Neural cell (in vitro differentiated cells): Measurements from ENCODE around the gene TACR2. TPM values are rescaled to one million over a fixed set of nuclear protein-coding genes. Genes with fewer than 3 reads are reported as not detected.

Experiments used
- H2AFZ ChIP-seq: fragments of 200-600, 300-800 bp; sonication (generic), shearing (Covaris generic); 2 replicates; pipeline ENCODE4 v1.6.0; 2014; ENCODE audit warnings: low read depth, mild to moderate bottlenecking, antibody characterized with exemption, low read length, moderate library complexity
- H3F3A ChIP-seq: fragments of 200-600 bp; shearing (Covaris generic); 2 replicates; pipeline ENCODE4 v1.6.1; 2016; ENCODE audit warnings: mild to moderate bottlenecking, moderate library complexity, mixed read lengths, antibody characterized with exemption, low read length; ENCODE audit not compliant: insufficient read depth, poor library complexity, severe bottlenecking
- H3K27ac ChIP-seq: fragments of 200-600, 300-800 bp; sonication (generic), shearing (Covaris generic); 2 replicates; pipeline ENCODE4 v1.5.1; 2014; ENCODE audit warnings: mild to moderate bottlenecking, low read length, moderate library complexity
- H3K27me3 ChIP-seq: fragments of 300-800, 200-600 bp; sonication (generic), shearing (Covaris generic); 2 replicates; pipeline ENCODE4 v1.6.0; 2014; ENCODE audit warnings: mild to moderate bottlenecking, low read depth, low read length, moderate library complexity; ENCODE audit not compliant: insufficient read depth
- H3K36me3 ChIP-seq: fragments of 300-800, 200-600 bp; sonication (generic), shearing (Covaris generic); 2 replicates; pipeline ENCODE4 v1.5.1; 2014; ENCODE audit warnings: mild to moderate bottlenecking, antibody characterized with exemption, low read length, moderate library complexity; ENCODE audit not compliant: insufficient read depth
- H3K4me2 ChIP-seq: fragments of 300-800, 200-600 bp; sonication (generic), shearing (Covaris generic); 2 replicates; pipeline ENCODE4 v1.6.0; 2014; ENCODE audit warnings: mild to moderate bottlenecking, low read length
- H3K4me3 ChIP-seq: fragments of 300-800, 200-600 bp; sonication (generic), shearing (Covaris generic); 2 replicates; pipeline ENCODE4 v1.5.1; 2014; ENCODE audit warnings: mild to moderate bottlenecking, low read length, moderate library complexity
- H3K79me2 ChIP-seq: fragments of 200-600 bp; shearing (Covaris generic); replicated peaks from 2 replicates; pipeline ENCODE4 v1.6.0; 2014; ENCODE audit warnings: mild to moderate bottlenecking, low read length, moderate library complexity; ENCODE audit not compliant: insufficient read depth
- H3K9ac ChIP-seq: fragments of 300-800, 200-600 bp; sonication (generic), shearing (Covaris generic); 2 replicates; pipeline ENCODE4 v1.6.1; 2016; ENCODE audit warnings: mild to moderate bottlenecking, low read length, mixed read lengths
- H3K9me2 ChIP-seq: fragments of 200-600 bp; shearing (Covaris generic); 2 replicates; pipeline ENCODE4 v1.6.1; 2016; ENCODE audit warnings: mild to moderate bottlenecking, low read length, mixed read lengths; ENCODE audit not compliant: insufficient read depth
- H3K9me3 ChIP-seq: fragments of 200-600, 300-800 bp; sonication (generic), shearing (Covaris generic); 2 replicates; pipeline ENCODE4 v1.6.1; 2016; ENCODE audit warnings: mild to moderate bottlenecking, mixed run types, low read length, moderate library complexity, mixed read lengths
- H4K20me1 ChIP-seq: fragments of 200-600 bp; shearing (Covaris generic); 2 replicates; pipeline ENCODE4 v1.6.1; 2016; ENCODE audit warnings: mild to moderate bottlenecking, mixed run types; ENCODE audit not compliant: insufficient read depth
- EZH2 ChIP-seq: fragments of 200-600, 300-800 bp; shearing (Covaris generic), sonication (generic); IDR thresholded peaks from 2 replicates; pipeline ENCODE4 v1.6.1; 2014; ENCODE audit warnings: antibody characterized with exemption, low read length, borderline replicate concordance, mild to moderate bottlenecking; ENCODE audit not compliant: insufficient read depth, poor library complexity, severe bottlenecking
- RAD21 ChIP-seq: fragments of 450-650 bp; conservative IDR thresholded peaks from 2 replicates; pipeline ENCODE4 v1.6.1; 2014; ENCODE audit warnings: antibody characterized with exemption, mild to moderate bottlenecking, moderate library complexity
- polyA plus RNA-seq: library from polyadenylated mRNA; depleted of rRNA; stranded (reverse); fragments of >200 nt; gene quantifications from 2 replicates; pipeline ENCODE4 v1.2.3, GENCODE V29; 2014

Gene TACR2
- polyA plus RNA-seq, 1 donor from 2014 or later, result not detected

DNA sequence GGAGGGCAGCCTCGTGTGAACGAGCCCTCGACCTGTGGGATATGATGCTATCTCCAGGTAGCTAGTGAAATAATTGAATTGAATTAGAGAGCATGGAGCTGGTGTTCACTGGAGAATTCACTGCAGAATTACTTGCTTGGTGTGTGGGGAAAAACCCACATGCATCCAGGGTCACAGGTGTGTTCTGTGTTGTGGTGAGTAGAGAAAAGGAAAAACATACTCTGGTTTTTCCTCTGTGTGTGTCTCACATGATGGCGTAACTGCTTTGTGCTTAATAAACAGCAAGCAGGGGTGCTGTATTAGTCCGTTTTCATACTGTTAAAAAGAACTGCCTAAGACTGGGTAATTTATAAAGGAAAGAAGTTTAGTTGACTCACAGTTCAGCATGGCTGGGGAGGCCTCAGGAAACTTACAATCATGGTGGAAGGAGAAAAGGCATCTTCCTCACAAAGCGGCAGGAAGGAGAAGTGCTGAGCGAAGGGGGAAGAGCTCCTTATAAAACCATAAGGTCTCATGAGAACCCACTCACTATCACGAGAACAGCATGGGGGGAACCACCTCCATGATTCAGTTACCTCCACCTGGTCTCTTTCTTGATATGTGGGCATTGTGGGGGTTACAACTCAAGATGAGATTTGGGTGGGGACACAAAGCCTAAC is 62.6 kb downstream of the TACR2 start:
- TF ChIP-seq RAD21 (no peak), EZH2 (no peak)
- Histone ChIP-seq H3K9me3 (no peaks in the 10 kb centered on the region), H3K9ac (no peak overlapping the region), H3K36me3 (peaks cover 4% of the 10 kb centered on the region), H4K20me1 (no peaks in the 10 kb centered on the region), H3K9me2 (no peaks in the 10 kb centered on the region), H2AFZ (no peak overlapping the region), H3K4me3 (no peak overlapping the region), H3K27me3 (no peaks in the 10 kb centered on the region), H3F3A (no peaks in the 10 kb centered on the region), H3K79me2 (no peaks in the 10 kb centered on the region), H3K27ac (no peak overlapping the region), H3K4me2 (no peak overlapping the region)

Other genes with a start within 250 kb of the TACR2 start
- gene SUPV3L1, start 236.7 kb downstream of the TACR2 start, polyA plus RNA-seq, result 30.8 and 33.3 TPM in 2 replicates
- 0.07 TPM in 1 of 2 replicates, not detected in the other for gene HKDC1, start 196.6 kb downstream of the TACR2 start, polyA plus RNA-seq
- 60.5 and 67.7 TPM in 2 replicates for gene HK1, start 138.4 kb downstream of the TACR2 start, polyA plus RNA-seq
- 1.2 and 3.2 TPM in 2 replicates for gene TSPAN15, start 34.5 kb upstream of the TACR2 start, polyA plus RNA-seq
- gene NEUROG3, start 156.5 kb upstream of the TACR2 start, polyA plus RNA-seq, result not detected in 2 replicates
- 135 TPM in 2 replicates for gene FAM241B, start 213.3 kb upstream of the TACR2 start, polyA plus RNA-seq